Neural progenitor cell (in vitro differentiated cells): Measurements from ENCODE around the gene PTPRH. TPM values are rescaled to one million over a fixed set of nuclear protein-coding genes. Genes with fewer than 3 reads are reported as not detected.

ENCODE experiments used
- DNase-seq: peaks from one replicate; pipeline ENCODE4 v3.0.0-alpha.2; 2016; ENCODE audit warnings: low spot score
- H2AFZ ChIP-seq: fragments of 200-600 bp; sonication (generic); replicated peaks from 2 replicates; pipeline ENCODE4 v1.6.1; 2016; ENCODE audit warnings: antibody characterized with exemption
- H3F3A ChIP-seq: fragments of 200-600 bp; sonication (generic); 2 replicates; pipeline ENCODE4 v1.6.1; 2016; ENCODE audit warnings: antibody characterized with exemption, low read depth
- H3K27ac ChIP-seq: fragments of 200-600 bp; sonication (generic); 2 replicates; pipeline ENCODE4 v1.5.1; 2016; ENCODE audit warnings: mild to moderate bottlenecking
- H3K27me3 ChIP-seq: fragments of 200-600 bp; sonication (generic); 2 replicates; pipeline ENCODE4 v1.6.1; 2016; ENCODE audit warnings: mild to moderate bottlenecking, moderate library complexity
- H3K36me3 ChIP-seq: fragments of 200-600 bp; sonication (generic); 2 replicates; pipeline ENCODE4 v1.5.1; 2016
- H3K4me1 ChIP-seq: fragments of 200-600 bp; sonication (generic); 2 replicates; pipeline ENCODE4 v1.6.1; 2016; ENCODE audit warnings: mixed run types
- H3K4me2 ChIP-seq: fragments of 200-600 bp; sonication (generic); 2 replicates; pipeline ENCODE4 v1.6.1; 2016
- H3K4me3 ChIP-seq: fragments of 200-600 bp; sonication (generic); 2 replicates; pipeline ENCODE4 v1.5.1; 2016
- H3K79me2 ChIP-seq: fragments of 200-600 bp; sonication (generic); 2 replicates; pipeline ENCODE4 v1.6.1; 2016; ENCODE audit warnings: low read depth
- H3K9ac ChIP-seq: fragments of 200-600 bp; sonication (generic); 2 replicates; pipeline ENCODE4 v1.6.1; 2016
- H3K9me3 ChIP-seq: fragments of 200-600 bp; sonication (generic); 2 replicates; pipeline ENCODE4 v1.5.1; 2016; ENCODE audit warnings: low read depth
- H4K20me1 ChIP-seq: fragments of 200-600 bp; sonication (generic); 2 replicates; pipeline ENCODE4 v1.6.1; 2016; ENCODE audit warnings: low read depth
- H3K27ac Mint-ChIP-seq: 3 replicates; pipeline ENCODE4 v1.8.0; 2021; ENCODE audit warnings: mixed read lengths
- H3K27me3 Mint-ChIP-seq: 2 replicates; pipeline ENCODE4 v1.8.0; 2022; ENCODE audit warnings: low read depth, mild to moderate bottlenecking, inconsistent platforms, moderate library complexity, mixed read lengths; ENCODE audit not compliant: insufficient read depth
- H3K36me3 Mint-ChIP-seq: 3 replicates; pipeline ENCODE4 v1.8.0; 2021; ENCODE audit warnings: mixed read lengths
- H3K4me1 Mint-ChIP-seq: 3 replicates; pipeline ENCODE4 v1.8.0; 2021; ENCODE audit warnings: mixed read lengths
- H3K4me3 Mint-ChIP-seq: 3 replicates; pipeline ENCODE4 v1.8.0; 2021; ENCODE audit warnings: mild to moderate bottlenecking, moderate library complexity, mixed read lengths
- H3K9me3 Mint-ChIP-seq: 3 replicates; pipeline ENCODE4 v1.8.0; 2020; ENCODE audit warnings: mixed read lengths
- CTCF ChIP-seq: fragments of 200-600 bp; sonication (generic); IDR thresholded peaks from 2 replicates; pipeline ENCODE4 v1.5.1; 2017; ENCODE audit warnings: antibody characterized with exemption, mild to moderate bottlenecking
- EZH2 ChIP-seq: fragments of 200-600 bp; sonication (generic); IDR thresholded peaks from 2 replicates; pipeline ENCODE4 v1.6.1; 2017; ENCODE audit warnings: antibody characterized with exemption, mild to moderate bottlenecking, moderate library complexity
- EZH2phosphoT487 ChIP-seq: fragments of 200-600 bp; sonication (generic); IDR thresholded peaks from 2 replicates; pipeline ENCODE4 v1.6.1; 2017; ENCODE audit warnings: antibody characterized with exemption
- total RNA-seq: library from RNA; depleted of rRNA; stranded (reverse); fragments of >200 nt; gene quantifications from 2 replicates; pipeline ENCODE4 v1.2.3, GENCODE V29; 2015; ENCODE audit warnings: low replicate concordance

The PTPRH gene
- total RNA-seq, 1 donor from 2014 or later: not detected

- Mint-ChIP-seq H3K4me3 (no peak overlapping the region), H3K36me3 (peaks cover 4% of the 10 kb centered on the region), H3K27me3 (peaks cover 3% of the 10 kb centered on the region), H3K4me1 (peaks cover 6% of the 10 kb centered on the region), H3K9me3 (no peaks in the 10 kb centered on the region), H3K27ac (no peak overlapping the region)
- H2AFZ ChIP-seq: no peak overlapping the region
- no peak overlapping the region for H3K4me3 ChIP-seq
- H3K4me2 ChIP-seq: no peak overlapping the region
- H4K20me1 ChIP-seq: peaks cover 67% of the 10 kb centered on the region
- no peak for TF ChIP-seq CTCF
- TF ChIP-seq EZH2: no peak
- no peak for TF ChIP-seq EZH2phosphoT487
- no peaks in the 10 kb centered on the region for H3K4me1 ChIP-seq
- no peaks in the 10 kb centered on the region for H3K36me3 ChIP-seq
- DNase-seq: no peak
- H3K9ac ChIP-seq: peak overlapping the region; percentile 27
- no peaks in the 10 kb centered on the region for H3F3A ChIP-seq
- no peaks in the 10 kb centered on the region for H3K27me3 ChIP-seq
- no peaks in the 10 kb centered on the region for H3K9me3 ChIP-seq
- H3K27ac ChIP-seq: no peak overlapping the region
- peaks cover 57% of the 10 kb centered on the region for H3K79me2 ChIP-seq
These were observed 38.9 kb upstream of the PTPRH start for GRCh38 chr19:55248166-55248675.

- H3K27ac Mint-ChIP-seq: no peak overlapping the region
- Histone ChIP-seq H3K27me3 (no peaks in the 10 kb centered on the region), H3K36me3 (no peaks in the 10 kb centered on the region), H3K4me1 (no peaks in the 10 kb centered on the region), H3K9me3 (no peaks in the 10 kb centered on the region), H3K9ac (no peak overlapping the region), H3K79me2 (peaks cover 51% of the 10 kb centered on the region), H3K27ac (no peak overlapping the region), H3F3A (no peaks in the 10 kb centered on the region), H3K4me2 (no peak overlapping the region), H3K4me3 (no peak overlapping the region), H4K20me1 (peaks cover 61% of the 10 kb centered on the region), H2AFZ (no peak overlapping the region)
- no peak for DNase-seq
- H3K9me3 Mint-ChIP-seq: no peaks in the 10 kb centered on the region
- H3K36me3 Mint-ChIP-seq: peaks cover 6% of the 10 kb centered on the region
- peaks cover 3% of the 10 kb centered on the region for H3K27me3 Mint-ChIP-seq
- TF ChIP-seq EZH2phosphoT487: no peak
- TF ChIP-seq EZH2: no peak
- no peak for TF ChIP-seq CTCF
- peaks cover 6% of the 10 kb centered on the region for H3K4me1 Mint-ChIP-seq
- no peak overlapping the region for H3K4me3 Mint-ChIP-seq
These were observed 38.4 kb upstream of the PTPRH start for GRCh38 chr19:55247621-55248099.

GRCh38 chr19:55246462-55247451, 37.5 kb upstream of the PTPRH start:
- H3K9me3 ChIP-seq: no peaks in the 10 kb centered on the region
- H3K4me3 Mint-ChIP-seq: no peak overlapping the region
- no peak overlapping the region for H3K4me2 ChIP-seq
- peaks cover 6% of the 10 kb centered on the region for H3K4me1 Mint-ChIP-seq
- no peak overlapping the region for H3K27ac Mint-ChIP-seq
- no peaks in the 10 kb centered on the region for H3K9me3 Mint-ChIP-seq
- peaks cover 3% of the 10 kb centered on the region for H3K27me3 Mint-ChIP-seq
- H3K27me3 ChIP-seq: no peaks in the 10 kb centered on the region
- peaks cover 7% of the 10 kb centered on the region for H3K36me3 Mint-ChIP-seq
- no peaks in the 10 kb centered on the region for H3K4me1 ChIP-seq
- H3K9ac ChIP-seq: no peak overlapping the region
- no peak overlapping the region for H3K4me3 ChIP-seq
- TF ChIP-seq EZH2 (no peak), CTCF (no peak), EZH2phosphoT487 (no peak)
- peaks cover 42% of the 10 kb centered on the region for H3K79me2 ChIP-seq
- no peak for DNase-seq
- peaks cover 52% of the 10 kb centered on the region for H4K20me1 ChIP-seq
- no peaks in the 10 kb centered on the region for H3F3A ChIP-seq
- H3K36me3 ChIP-seq: no peaks in the 10 kb centered on the region
- H2AFZ ChIP-seq: no peak overlapping the region
- no peak overlapping the region for H3K27ac ChIP-seq
